K562 (cell line): ENCODE measurements around the gene PAXIP1. TPM values are rescaled to one million over a fixed set of nuclear protein-coding genes. Genes with fewer than 3 reads are reported as not detected.
A peak's percentile ranks its signal among the peaks of the same experiment; 100 is the strongest.

ENCODE experiments used
- BRD4 ChIP-seq: fragments of 200-600 bp; sonication (generic); IDR thresholded peaks from 2 replicates; pipeline ENCODE4 v1.6.1; 2017; ENCODE audit warnings: inconsistent platforms
- C11orf30 ChIP-seq: fragments of 450-650 bp; IDR thresholded peaks from 2 replicates; pipeline ENCODE4 v1.6.1; 2016; ENCODE audit warnings: low read depth, mild to moderate bottlenecking
- FOXA3 ChIP-seq, 2 experiments: fragments of 450-650 bp in 1 of 2; sonication (generic) in 1 of 2; formaldehyde crosslinking; IDR thresholded peaks in 1 of 2; conservative IDR thresholded peaks in 1 of 2; 2 replicates each; pipeline versions ENCODE4 v1.4.0 to v1.8.0; 2020 to 2022; ENCODE audit warnings: mild to moderate bottlenecking in 2 of 2, missing genetic modification reagents in 1 of 2
- HDAC2 ChIP-seq: fragments of 450-650 bp; IDR thresholded peaks from 2 replicates; pipeline ENCODE4 v1.6.1; 2016; ENCODE audit warnings: mild to moderate bottlenecking
- NFATC3 ChIP-seq: fragments of 450-650 bp; IDR thresholded peaks from 2 replicates; pipeline ENCODE4 v1.6.1; 2017; ENCODE audit warnings: mild to moderate bottlenecking
- NFIC ChIP-seq: fragments of 450-650 bp; IDR thresholded peaks from 2 replicates; pipeline ENCODE4 v1.6.1; 2017; ENCODE audit warnings: mild to moderate bottlenecking, inconsistent platforms
- RBM22 ChIP-seq: fragments of 200-400 bp; formaldehyde crosslinking; IDR thresholded peaks from 2 replicates; pipeline ENCODE4 v1.6.1; 2018; ENCODE audit warnings: low read length, low read depth; ENCODE audit not compliant: poor library complexity, severe bottlenecking
- TBP ChIP-seq: optimal IDR thresholded peaks from 2 replicates; pipeline ENCODE3; 2011; ENCODE audit warnings: low read depth, low read length, improper control_type of control experiment
- ZBTB17 ChIP-seq: fragments of 450-650 bp; formaldehyde crosslinking; IDR thresholded peaks from 2 replicates; pipeline ENCODE4 v1.4.0; 2020; ENCODE audit warnings: mild to moderate bottlenecking
- ZNF212 ChIP-seq: fragments of 450-650 bp; formaldehyde crosslinking; IDR thresholded peaks from 2 replicates; pipeline ENCODE4 v1.4.0; 2020; ENCODE audit warnings: mild to moderate bottlenecking
- ZNF707 ChIP-seq: fragments of 250-450 bp; sonication (Bioruptor Pico); conservative IDR thresholded peaks from 2 replicates; pipeline ENCODE4 v1.8.0; 2022; ENCODE audit warnings: inconsistent platforms, mild to moderate bottlenecking, moderate library complexity
- ZNF76 ChIP-seq: fragments of 250-450 bp; sonication (Bioruptor Pico); IDR thresholded peaks from 2 replicates; pipeline ENCODE4 v1.4.0; 2020; ENCODE audit warnings: mild to moderate bottlenecking, moderate library complexity, borderline replicate concordance
- ZNF79 ChIP-seq: fragments of 250-450 bp; sonication (Bioruptor Pico); IDR thresholded peaks from 2 replicates; pipeline ENCODE4 v1.4.0; 2020; ENCODE audit warnings: low read depth, mild to moderate bottlenecking, moderate library complexity
- polyA plus RNA-seq, 8 experiments: library from polyadenylated mRNA; depleted of rRNA in 4 of 8; stranded (reverse) in 5 of 8; unstranded in 3 of 8; fragments of >200 nt; fragmentation: Nextera tagmentation in 2 of 8; fragmentation: Illumina TruSeq in 1 of 8; extraction: Ambion mirVana in 2 of 8; extraction: Trizol in 1 of 8; gene quantifications; 2 replicates each; pipeline versions ENCODE4 v1.2.1 to v1.2.3, GENCODE V29; 2011 to 2014; ENCODE audit warnings: inconsistent platforms in 1 of 8, missing spikeins in 1 of 8
- total RNA-seq, 7 experiments: library from RNA; depleted of rRNA in 6 of 7; stranded (reverse); fragments of >200 nt in 6 of 7; fragmentation: Illumina TruSeq in 2 of 7; extraction: Trizol in 2 of 7; gene quantifications; 2 replicates each; pipeline versions ENCODE4 v1.2.1 to v1.2.3, GENCODE V29; 2011 to 2021; ENCODE audit warnings: low replicate concordance in 1 of 7
- TF ChIP-seq, protein P1 (sequence below): sonication (generic); formaldehyde crosslinking; IDR thresholded peaks from 2 replicates; pipeline ENCODE4 v1.8.0; 2022; ENCODE audit warnings: missing genetic modification reagents, mild to moderate bottlenecking, borderline replicate concordance
- TF ChIP-seq, protein P2 (sequence below): fragments of 450-650 bp; IDR thresholded peaks from 2 replicates; pipeline ENCODE4 v1.6.1; 2016; ENCODE audit warnings: borderline replicate concordance
- TF ChIP-seq, protein P3 (sequence below): sonication (generic); formaldehyde crosslinking; IDR thresholded peaks from 2 replicates; pipeline ENCODE4 v1.8.1; 2023; ENCODE audit warnings: mild to moderate bottlenecking, missing genetic modification reagents
- TF ChIP-seq, protein P4 (sequence below): fragments of 250-450 bp; sonication (Bioruptor Pico); IDR thresholded peaks from 2 replicates; pipeline ENCODE4 v1.4.0; 2020; ENCODE audit warnings: borderline replicate concordance
- TF ChIP-seq, protein P5 (sequence below): sonication (generic); formaldehyde crosslinking; IDR thresholded peaks from 2 replicates; pipeline ENCODE4 v1.8.0; 2022; ENCODE audit warnings: mild to moderate bottlenecking, missing genetic modification reagents
- TF ChIP-seq, protein P6 (sequence below): fragments of 450-650 bp; conservative IDR thresholded peaks from 2 replicates; pipeline ENCODE4 v1.6.1; 2016; ENCODE audit warnings: missing genetic modification characterization, low read depth, mild to moderate bottlenecking, control low read depth, missing compliant biosample characterization

PAXIP1 gene
- total and polyA plus RNA-seq, 9 of the 15 experiments (the other 6 are each of a cell fraction or from before 2014, with no cell fraction given): 9.7 to 37.9 (median 28.4) TPM

DNA sequence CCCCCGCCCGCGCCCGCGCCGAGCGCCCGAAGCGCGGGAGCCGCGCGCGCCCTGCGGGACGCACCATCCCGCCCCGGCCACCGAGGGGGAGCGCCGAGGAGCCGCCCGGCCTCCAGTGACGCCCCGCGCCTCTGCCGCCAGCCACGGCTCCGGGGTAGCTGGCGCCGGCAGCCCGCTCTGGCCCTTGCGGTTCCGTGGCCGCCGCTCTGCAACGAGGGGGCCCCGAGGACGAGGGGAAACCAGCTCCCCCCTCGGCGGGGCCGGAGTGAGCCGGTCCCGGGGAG lies at the start of gene PAXIP1 (continued):
- TF ChIP-seq, protein P1, sequence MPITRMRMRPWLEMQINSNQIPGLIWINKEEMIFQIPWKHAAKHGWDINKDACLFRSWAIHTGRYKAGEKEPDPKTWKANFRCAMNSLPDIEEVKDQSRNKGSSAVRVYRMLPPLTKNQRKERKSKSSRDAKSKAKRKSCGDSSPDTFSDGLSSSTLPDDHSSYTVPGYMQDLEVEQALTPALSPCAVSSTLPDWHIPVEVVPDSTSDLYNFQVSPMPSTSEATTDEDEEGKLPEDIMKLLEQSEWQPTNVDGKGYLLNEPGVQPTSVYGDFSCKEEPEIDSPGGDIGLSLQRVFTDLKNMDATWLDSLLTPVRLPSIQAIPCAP: no peak
- TF ChIP-seq ZNF707 (CRISPR knock-in tag) (no peak), ZNF212 (CRISPR knock-in tag) (no peak), RBM22 (no peak), NFATC3 (no peak), TBP (peak; percentile 47), NFIC (no peak), ZNF79 (CRISPR knock-in tag) (no peak), FOXA3 (CRISPR knock-in tag; conservative IDR thresholded peaks at IDR 0.05 in 1 of 2, IDR thresholded peaks at IDR 0.05 in 1 of 2) (no peak), BRD4 (no peak), C11orf30 (no peak), HDAC2 (no peak), ZNF76 (CRISPR knock-in tag) (peak; percentile 43; the same call in 1 of the 2 replicates), ZBTB17 (CRISPR knock-in tag) (no peak)
- TF ChIP-seq, protein P2, sequence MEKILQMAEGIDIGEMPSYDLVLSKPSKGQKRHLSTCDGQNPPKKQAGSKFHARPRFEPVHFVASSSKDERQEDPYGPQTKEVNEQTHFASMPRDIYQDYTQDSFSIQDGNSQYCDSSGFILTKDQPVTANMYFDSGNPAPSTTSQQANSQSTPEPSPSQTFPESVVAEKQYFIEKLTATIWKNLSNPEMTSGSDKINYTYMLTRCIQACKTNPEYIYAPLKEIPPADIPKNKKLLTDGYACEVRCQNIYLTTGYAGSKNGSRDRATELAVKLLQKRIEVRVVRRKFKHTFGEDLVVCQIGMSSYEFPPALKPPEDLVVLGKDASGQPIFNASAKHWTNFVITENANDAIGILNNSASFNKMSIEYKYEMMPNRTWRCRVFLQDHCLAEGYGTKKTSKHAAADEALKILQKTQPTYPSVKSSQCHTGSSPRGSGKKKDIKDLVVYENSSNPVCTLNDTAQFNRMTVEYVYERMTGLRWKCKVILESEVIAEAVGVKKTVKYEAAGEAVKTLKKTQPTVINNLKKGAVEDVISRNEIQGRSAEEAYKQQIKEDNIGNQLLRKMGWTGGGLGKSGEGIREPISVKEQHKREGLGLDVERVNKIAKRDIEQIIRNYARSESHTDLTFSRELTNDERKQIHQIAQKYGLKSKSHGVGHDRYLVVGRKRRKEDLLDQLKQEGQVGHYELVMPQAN: no peak
- TF ChIP-seq, protein P3, sequence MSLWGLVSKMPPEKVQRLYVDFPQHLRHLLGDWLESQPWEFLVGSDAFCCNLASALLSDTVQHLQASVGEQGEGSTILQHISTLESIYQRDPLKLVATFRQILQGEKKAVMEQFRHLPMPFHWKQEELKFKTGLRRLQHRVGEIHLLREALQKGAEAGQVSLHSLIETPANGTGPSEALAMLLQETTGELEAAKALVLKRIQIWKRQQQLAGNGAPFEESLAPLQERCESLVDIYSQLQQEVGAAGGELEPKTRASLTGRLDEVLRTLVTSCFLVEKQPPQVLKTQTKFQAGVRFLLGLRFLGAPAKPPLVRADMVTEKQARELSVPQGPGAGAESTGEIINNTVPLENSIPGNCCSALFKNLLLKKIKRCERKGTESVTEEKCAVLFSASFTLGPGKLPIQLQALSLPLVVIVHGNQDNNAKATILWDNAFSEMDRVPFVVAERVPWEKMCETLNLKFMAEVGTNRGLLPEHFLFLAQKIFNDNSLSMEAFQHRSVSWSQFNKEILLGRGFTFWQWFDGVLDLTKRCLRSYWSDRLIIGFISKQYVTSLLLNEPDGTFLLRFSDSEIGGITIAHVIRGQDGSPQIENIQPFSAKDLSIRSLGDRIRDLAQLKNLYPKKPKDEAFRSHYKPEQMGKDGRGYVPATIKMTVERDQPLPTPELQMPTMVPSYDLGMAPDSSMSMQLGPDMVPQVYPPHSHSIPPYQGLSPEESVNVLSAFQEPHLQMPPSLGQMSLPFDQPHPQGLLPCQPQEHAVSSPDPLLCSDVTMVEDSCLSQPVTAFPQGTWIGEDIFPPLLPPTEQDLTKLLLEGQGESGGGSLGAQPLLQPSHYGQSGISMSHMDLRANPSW (CRISPR knock-in tag): no peak
- TF ChIP-seq, protein P4, sequence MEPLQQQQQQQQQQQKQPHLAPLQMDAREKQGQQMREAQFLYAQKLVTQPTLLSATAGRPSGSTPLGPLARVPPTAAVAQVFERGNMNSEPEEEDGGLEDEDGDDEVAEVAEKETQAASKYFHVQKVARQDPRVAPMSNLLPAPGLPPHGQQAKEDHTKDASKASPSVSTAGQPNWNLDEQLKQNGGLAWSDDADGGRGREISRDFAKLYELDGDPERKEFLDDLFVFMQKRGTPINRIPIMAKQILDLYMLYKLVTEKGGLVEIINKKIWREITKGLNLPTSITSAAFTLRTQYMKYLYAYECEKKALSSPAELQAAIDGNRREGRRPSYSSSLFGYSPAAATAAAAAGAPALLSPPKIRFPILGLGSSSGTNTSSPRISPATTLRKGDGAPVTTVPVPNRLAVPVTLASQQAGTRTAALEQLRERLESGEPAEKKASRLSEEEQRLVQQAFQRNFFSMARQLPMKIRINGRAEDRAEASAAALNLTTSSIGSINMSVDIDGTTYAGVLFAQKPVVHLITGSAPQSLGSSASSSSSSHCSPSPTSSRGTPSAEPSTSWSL: peak; percentile 36; the same call in 1 of the 2 replicates
- TF ChIP-seq, protein P5, sequence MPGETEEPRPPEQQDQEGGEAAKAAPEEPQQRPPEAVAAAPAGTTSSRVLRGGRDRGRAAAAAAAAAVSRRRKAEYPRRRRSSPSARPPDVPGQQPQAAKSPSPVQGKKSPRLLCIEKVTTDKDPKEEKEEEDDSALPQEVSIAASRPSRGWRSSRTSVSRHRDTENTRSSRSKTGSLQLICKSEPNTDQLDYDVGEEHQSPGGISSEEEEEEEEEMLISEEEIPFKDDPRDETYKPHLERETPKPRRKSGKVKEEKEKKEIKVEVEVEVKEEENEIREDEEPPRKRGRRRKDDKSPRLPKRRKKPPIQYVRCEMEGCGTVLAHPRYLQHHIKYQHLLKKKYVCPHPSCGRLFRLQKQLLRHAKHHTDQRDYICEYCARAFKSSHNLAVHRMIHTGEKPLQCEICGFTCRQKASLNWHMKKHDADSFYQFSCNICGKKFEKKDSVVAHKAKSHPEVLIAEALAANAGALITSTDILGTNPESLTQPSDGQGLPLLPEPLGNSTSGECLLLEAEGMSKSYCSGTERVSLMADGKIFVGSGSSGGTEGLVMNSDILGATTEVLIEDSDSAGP: no peak
- TF ChIP-seq, protein P6, sequence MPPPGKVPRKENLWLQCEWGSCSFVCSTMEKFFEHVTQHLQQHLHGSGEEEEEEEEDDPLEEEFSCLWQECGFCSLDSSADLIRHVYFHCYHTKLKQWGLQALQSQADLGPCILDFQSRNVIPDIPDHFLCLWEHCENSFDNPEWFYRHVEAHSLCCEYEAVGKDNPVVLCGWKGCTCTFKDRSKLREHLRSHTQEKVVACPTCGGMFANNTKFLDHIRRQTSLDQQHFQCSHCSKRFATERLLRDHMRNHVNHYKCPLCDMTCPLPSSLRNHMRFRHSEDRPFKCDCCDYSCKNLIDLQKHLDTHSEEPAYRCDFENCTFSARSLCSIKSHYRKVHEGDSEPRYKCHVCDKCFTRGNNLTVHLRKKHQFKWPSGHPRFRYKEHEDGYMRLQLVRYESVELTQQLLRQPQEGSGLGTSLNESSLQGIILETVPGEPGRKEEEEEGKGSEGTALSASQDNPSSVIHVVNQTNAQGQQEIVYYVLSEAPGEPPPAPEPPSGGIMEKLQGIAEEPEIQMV (tag): no peak
